Measurements from ENCODE around the gene PNKP.

PNKP gene

GRCh38 chr19:49818649-49819370, 48.6 kb downstream of the PNKP start:
- peak; percentile 17 for DNase-seq (ENCODE audit: low read depth)

DNA sequence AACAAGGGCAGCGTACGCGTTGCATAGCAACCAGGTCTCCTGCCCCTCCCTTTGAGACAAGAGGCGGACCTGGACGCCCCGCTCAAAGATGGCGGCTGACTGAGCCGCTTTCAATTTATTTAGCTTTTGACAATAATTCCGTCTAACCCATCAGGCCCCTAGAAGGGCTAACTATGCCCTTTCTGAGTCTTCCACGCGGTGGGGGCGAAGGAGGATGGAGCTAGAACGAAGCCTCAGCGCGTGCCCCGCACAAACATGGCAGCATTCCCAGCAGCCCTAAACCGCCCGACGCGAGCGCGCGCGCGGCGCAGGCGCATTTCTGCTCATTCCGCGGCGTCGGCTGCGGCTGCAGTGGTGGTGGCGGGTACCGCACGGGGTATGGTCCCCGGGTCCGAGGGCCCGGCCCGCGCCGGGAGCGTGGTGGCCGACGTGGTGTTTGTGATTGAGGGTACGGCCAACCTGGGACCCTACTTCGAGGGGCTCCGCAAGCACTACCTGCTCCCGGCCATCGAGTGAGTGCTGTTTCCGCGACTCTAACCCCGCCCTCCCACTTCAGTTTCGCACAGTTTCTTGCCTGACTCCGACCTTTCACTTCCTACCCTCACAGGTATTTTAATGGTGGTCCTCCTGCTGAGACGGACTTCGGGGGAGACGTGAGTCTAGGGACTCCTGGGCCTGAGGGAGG, 49.3 kb downstream of the PNKP start, which contains the start of gene MED25:
Gene MED25, plus strand, starts transcription at position 326 of the 685 bp plus-strand sequence. Its CDS starts 53 bp downstream, at position 379.
- peak; percentile 76 for DNase-seq (ENCODE audit: low read depth)

DNA sequence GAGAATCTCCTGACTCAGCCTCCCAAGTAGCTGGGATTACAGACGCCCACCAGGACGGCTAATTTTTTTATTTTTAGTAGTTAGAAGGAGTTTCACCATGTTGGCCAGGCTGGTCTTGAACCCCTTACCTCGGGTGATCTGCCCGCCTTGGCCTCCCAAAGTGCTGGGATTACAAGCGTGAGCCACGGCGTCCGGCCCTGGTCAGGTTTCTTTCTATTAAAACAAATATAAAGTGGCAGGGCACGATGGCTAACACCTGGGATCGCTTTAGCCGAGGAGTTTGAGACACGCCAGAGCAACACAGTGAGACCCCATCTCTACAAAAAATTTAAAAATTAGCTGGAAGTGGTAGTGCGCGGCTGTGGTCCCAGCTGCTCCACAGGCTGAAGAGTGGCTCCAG, 50.8 kb downstream of the PNKP start:
- DNase-seq (ENCODE audit: low read depth): no peak

DNA sequence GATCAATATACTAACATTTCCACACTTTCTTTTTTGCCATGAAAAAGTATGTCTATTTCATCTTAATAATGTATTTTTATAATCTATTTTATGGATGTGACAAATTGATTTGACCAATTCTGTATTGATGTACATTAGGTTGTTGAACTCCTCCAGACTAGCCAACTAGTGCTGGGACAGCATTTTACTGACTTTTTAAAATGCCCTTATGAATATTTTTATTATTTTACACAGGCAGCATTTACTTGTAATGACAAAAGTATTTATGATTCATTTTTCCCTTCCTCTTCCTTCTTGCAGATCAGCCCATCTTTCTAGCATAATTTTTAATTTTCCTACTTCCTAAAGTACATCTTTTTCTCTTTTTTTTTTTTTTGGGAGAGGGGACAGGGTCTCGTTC, 53.4 kb downstream of the PNKP start:
- no peak for DNase-seq (ENCODE audit: low read depth)

- peak; percentile 99 for DNase-seq (ENCODE audit: low read depth)
Observed at GRCh38 chr19:49812997-49813861, 54.1 kb downstream of the PNKP start, which contains the start of gene FUZ. Gene FUZ (minus strand): TSS chr19:49813292. CDS start chr19:49813106, 186 bp downstream.

GRCh38 chr19:49812452-49812996, 54.9 kb downstream of the PNKP start:
- DNase-seq (ENCODE audit: low read depth): no peak

DNA sequence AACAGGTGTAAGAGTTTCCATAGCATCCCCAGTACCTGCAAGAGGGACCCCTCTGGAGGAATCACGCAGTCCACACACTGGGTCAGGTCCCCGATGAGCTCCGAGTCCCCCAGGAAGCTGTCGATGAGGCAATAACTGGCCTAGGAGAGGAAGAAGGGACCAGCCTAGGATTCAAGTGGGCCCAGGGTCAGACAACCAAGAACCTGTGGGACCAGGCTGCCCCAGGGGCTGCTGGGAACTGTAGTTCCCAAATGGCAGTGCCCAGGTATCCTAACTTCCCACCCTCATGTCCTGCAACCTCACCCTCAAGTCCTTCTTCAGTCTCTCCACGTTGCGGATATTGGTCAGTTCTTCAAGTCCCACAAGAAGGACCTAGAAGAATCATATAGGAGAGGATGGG, 56.0 kb downstream of the PNKP start:
- DNase-seq (ENCODE audit: low read depth): no peak
